ENCODE results near the gene SCN2B.

The SCN2B gene

GRCh38 chr11:118128721-118129470 lies 47.5 kb downstream of the SCN2B start:
- DNase-seq: no peak

- no peak for DNase-seq
Observed at GRCh38 chr11:118128310-118128709, 48.1 kb downstream of the SCN2B start.

- DNase-seq: no peak
Observed at GRCh38 chr11:118126082-118126838, 50.2 kb downstream of the SCN2B start.

GRCh38 chr11:118124929-118125535 lies 51.4 kb downstream of the SCN2B start:
- DNase-seq: no peak

- no peak for DNase-seq
Observed at GRCh38 chr11:118120793-118121192, 55.6 kb downstream of the SCN2B start.

GRCh38 chr11:118117790-118118601 lies 58.4 kb downstream of the SCN2B start:
- DNase-seq: no peak

- no peak for DNase-seq
Observed at GRCh38 chr11:118115048-118115447, 61.4 kb downstream of the SCN2B start.

GRCh38 chr11:118114266-118114665 lies 62.2 kb downstream of the SCN2B start:
- no peak for DNase-seq

GRCh38 chr11:118112711-118113430 lies 63.6 kb downstream of the SCN2B start:
- DNase-seq: no peak

Data from DMS 273 treated with DMSO at 0.1 percent for 48 hours (cell line).